Embryonic facial prominence (tissue), 1 donor: Measurements from ENCODE around the gene RPL36.
"Not testable (repeated sequence)": the region's sequence is repeated elsewhere in the genome, so short reads cannot be mapped to it uniquely, and the experiment has no call there.

Experiments
- DNase-seq: peaks from one replicate; pipeline ENCODE4 v3.0.0-alpha.2; 2016; ENCODE audit errors: extremely low spot score

Gene RPL36

DNA sequence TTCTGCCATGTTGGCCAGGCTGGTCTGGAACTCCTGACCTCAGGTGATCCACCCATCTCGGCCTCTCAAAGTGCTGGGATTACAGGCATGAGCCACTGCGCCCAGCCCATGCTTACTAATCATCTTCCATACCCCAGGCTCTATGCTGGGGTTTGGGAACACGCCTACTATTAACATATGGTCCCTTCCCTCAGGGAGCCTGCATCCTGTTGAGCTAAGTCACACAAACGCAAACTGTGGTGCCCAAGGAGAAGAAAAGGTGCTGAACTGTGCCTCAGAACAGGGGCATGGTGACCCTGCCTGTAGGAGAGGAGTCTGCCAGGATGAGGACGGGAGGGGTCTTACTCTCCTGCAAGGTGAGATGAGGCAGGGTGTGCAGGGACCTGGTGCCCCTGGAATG is 15.4 kb upstream of the RPL36 start:
- DNase-seq = no peak

DNA sequence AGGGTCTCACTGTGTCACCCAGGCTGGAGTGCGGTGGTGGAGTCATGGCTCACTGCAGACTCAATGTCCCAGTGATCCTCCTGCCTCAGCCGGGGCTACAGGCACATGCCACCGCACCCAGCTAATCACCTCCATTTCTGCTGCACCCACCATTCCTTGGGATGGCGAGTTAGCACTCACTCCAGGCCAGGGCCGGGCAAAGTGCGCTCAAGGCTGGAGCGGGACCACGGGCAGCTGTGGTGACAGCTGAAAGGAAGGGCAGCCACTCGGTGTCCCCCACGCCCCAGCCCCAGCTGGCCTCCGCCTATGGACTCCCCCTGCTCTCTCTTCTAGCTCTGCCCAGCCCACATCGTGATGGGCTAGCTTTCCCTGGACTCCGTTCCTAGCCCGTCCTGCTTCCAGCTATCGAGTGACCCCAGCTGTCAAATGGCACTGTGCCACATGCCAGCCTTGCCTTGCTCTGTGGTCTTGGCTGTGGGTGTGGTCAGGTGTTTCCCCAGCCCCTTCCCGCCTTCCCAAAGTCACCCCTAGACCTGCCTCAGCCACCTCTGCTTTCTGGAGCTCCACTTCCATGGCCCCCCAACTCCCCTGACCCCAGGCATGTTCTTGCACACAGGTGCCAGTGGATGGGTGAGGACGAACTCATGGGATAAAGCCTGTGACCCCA is 13.9 kb upstream of the RPL36 start:
- DNase-seq = no peak

DNA sequence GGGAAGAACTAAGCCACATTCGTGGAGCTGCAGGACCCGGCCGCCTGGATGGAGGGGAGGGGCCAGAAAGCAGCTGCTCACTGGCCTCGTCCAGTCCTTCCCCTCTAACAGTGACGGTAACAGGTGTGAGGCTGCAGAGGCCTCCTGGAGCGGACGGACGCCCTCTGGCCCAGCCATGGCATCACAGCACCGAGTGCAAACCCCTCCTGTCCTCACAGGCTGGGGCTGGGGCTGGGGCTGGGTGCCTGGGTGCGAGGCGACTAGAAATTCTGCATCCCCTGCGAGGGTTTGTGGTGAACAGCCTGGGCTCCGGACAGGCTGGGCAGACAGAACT is 13.4 kb upstream of the RPL36 start:
- DNase-seq = no peak

DNA sequence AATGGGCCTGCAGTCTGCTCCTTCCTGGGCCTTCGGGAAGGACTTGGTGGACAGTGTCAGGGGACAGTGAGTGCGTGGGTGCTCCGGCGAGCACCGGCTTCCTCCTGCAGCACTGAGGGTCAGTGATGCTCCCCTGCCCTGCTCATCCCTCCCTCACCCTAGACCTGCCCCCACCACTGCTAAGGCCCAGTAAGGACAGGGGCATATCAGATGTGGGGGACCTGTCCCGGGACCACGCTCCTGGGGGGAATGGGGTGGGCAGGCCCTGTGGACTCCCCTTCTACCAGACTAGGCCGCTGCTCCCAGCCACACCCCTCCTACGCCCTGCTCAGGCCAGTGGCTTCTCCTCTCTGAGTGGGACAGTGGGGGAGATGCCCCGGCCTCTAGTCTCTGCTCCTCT is 13.0 kb upstream of the RPL36 start:
- DNase-seq = no peak

DNA sequence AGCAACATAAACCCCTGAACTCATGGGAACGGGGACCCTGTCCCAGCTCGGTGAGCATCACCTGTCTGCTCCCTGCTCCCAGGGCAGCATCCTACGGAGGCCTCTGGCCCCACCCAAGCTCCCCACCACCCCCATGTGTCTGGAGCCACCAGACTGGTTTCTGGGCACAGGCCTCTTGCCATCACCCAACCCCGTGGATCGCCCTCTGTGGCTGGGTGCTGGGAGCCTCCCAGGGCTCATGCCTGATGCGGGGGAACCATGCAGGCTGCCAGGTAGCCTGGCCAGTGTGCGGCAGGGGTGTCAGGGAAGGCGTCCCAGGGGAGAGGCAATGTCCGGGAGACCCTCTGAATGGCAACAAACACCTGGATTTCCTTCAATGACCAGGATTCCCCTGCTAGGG is 12.5 kb upstream of the RPL36 start:
- DNase-seq = no peak

DNA sequence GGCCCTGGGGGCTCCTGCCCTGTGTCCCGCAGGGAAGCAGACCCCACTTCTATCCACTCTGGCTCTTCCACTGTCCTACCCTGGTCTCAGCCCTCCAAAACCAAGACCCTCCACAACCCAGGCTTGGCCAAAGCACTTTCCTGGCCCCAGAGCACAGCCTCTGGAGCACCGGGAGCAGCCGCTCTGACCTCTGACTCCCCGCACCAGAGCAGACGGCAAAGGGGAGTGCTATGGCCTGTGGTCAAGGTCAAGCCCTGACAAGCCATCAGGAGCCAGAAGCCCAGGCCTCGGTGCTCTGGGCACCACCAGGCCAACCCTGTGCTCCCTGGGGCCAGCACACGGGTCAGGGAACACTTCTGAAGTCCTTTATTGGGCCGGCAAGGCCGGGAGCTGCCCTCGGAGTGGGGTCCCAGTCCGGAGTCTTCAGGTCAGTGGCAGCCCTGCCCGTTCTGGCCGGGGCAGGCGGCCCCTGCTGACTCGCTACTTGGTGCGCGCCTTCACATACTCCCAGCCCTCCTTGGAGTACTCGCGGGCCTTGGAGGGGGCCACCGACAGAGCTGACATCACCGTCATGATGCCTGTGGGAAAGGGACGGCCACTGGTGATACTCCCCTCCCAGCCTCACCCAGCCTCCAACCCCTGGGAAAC is 11.9 kb upstream of the RPL36 start:
- DNase-seq = no peak

DNA sequence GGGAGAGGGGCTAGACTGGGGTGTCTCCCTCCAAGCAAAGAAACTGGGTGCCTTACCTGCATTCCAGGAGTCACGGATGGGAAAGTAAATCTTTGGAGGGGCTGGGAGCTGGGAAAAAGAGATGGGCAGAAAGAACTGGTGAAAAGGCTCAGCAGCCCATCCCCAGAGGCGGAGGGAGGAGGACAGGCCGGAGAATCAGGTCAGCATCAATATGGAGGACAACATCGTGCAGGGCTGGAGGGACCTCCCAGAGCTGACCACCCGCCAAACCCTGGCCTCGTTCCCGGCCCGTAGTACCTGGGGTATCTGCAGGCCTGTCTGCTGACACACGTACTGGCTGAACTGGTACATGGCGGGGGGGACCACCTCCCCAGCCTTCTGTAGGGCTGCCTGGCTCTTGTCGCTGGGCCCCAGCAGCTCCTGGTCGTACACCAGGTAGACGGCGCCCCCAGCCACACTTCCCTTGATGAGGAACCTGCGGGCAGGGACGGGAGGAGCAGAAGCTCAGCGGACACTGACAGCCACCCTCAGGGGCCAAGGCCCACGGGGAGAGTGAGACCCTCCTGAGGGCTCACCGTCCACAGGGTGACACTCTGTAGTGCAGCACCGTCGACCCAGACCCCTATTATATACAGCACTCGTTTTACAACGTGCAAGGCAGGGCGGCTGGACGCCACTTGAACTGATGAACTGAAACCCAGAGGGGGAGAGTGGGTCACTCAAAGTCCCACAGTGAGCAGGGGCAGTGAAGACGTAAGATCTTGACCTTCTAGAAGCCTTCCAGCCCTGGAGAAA is 10.6 kb upstream of the RPL36 start:
- no peak for DNase-seq

DNA sequence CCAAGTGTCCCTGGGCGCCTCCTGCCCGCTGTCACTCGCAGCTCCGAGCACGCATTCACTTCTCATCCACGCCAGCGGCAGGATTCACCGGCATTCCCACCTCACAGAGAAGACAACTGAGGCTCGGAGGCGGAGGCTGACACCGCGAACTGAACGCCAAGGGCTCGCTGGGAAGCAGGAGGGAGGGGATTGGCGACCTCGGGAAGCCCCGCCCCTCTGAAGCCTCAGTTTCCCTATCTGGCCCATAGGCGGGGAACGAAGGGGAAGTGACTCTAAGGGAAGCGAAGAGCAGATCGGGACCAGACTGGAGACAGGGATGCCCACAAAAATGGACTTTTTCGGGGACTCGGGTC is 10.0 kb upstream of the RPL36 start:
- no peak for DNase-seq

DNA sequence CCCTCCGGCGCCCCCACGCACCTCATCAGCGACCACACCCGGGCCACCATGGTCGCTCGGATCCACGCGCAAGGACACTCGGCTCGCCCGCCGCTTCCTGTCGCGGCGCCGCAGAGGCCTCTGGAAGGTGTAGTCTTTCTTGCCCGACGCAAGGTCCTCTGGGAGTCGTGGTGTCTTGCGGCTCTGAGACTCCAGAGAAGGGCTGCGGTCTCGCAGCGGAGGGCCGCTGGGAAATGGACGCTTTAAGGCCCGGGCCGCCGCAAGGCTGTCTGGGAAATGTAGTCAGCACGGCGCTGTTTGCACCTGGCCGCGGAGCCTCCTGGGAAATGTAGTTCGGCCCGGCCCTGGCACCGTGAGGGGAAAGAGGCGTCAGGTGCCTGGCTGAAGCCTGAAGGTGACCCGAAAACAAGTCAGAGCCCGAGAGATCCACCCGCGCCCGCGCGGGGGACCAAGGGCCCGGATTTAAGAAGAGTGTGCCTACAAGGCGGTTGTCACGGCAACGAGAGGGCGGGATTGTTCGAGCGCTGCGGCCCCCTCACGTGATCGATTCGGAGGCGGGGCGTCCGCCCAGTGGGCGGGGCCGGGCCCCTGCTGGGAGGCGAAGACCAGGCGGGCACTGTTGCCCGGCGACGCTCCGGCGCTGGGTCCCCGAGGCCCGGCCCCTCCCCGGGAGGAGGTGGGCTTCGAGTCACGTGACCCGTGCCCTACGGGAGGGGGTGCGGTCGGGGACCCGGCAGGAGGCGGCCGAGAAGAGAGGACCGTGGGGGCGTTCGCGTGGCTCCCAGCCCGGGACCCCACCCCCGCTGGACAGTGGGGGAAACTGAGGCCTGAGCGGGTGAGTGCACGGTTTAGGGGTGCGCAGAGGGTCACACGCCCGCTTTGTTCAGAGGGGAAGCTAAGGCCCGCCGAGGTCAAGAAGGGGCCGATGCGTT is 9.4 kb upstream of the RPL36 start, which contains the start of the genes HSD11B1L and MICOS13:
HSD11B1L (plus strand) TSS at position 591 of the 932 bp plus-strand sequence. CDS start 3,806 bp downstream, outside the sequence.
MICOS13 (minus strand) TSS at position 80 of the 932 bp plus-strand sequence; CDS start at position 50, 30 bp downstream.
- DNase-seq = peak; percentile 96

DNA sequence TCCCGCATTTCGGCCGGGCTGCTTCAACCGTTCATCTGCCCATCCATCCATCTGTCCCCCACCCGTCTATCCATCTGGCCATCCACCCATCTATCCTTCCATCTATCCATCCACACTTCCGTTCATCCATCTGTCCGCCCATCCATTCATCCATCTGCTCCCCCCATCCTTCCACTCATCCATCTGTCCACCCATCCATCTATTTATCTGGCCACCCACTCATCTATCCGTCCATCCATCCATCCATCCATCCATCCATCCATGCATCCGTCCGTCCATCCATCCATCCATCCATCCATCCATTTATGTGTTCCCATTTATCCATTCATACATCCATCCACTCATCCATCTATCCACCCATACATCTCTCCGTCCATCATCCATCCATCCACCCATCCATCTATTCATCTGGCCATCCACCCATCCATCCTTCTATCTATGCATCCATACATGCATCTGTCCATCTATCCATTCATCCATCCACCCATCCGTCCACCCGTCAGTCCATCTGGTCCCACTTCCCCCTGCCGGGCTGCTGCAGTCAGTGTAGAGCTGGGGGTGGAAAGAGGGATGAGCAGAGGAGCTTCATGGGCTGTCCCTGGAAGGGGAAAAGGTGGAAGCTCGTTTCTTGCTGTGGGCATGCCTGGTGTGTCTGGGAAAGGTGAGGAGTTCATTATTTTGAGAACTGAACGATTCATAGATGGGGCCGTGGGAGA is 8.5 kb upstream of the RPL36 start:
- DNase-seq = no peak

DNA sequence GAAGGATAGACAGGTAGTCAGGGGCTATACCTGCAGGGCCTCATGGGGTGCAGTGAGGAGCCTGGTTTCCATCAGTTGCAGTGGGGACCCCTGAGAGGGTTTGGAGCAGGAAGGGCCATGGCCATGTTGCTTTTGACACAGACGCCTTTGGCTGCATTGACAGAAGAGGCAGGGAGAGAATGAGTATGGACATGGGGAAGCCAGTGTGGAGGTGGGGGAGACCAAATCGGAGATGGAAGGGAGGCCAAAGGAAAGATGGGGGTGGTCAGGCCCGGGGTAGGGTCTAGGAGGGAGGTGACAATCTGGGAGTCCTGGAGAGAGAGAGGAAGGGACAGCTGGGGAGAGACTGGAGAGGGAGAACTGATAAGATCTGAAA is 8.0 kb upstream of the RPL36 start:
- DNase-seq = no peak

DNA sequence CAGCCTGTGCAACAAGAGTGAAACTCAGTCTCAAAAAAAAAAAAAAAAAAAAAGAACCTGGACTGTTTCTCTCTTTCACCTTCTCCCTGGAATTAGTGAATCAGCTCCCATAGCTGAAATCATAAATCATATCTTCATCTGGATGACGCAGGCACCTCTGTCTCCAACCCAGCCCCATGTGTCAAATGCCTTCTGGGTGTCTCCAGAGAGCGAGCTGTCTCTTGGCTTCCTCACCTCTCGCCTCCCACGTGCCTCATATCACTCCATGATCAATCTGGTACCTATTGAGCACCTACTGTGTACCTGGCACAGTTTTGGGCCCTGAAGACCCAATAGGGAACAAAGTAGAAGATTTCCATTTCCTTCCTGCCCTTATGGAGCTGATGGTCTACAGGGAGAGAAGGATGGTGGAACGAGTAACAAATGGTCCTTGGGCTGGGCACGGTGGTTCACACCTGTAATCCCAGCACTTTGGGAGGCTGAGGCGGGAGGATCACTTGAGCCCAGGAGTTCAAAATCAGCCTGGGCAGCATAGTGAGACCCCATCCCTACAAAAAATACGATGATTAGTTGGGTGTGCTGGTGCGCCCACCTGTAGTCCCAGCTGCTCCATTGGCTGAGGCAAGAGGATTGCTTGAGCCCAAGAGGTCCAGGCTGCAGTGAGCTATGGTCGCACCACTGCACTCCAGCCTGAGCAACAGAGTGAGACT is 6.8 kb upstream of the RPL36 start:
- DNase-seq = no peak

DNA sequence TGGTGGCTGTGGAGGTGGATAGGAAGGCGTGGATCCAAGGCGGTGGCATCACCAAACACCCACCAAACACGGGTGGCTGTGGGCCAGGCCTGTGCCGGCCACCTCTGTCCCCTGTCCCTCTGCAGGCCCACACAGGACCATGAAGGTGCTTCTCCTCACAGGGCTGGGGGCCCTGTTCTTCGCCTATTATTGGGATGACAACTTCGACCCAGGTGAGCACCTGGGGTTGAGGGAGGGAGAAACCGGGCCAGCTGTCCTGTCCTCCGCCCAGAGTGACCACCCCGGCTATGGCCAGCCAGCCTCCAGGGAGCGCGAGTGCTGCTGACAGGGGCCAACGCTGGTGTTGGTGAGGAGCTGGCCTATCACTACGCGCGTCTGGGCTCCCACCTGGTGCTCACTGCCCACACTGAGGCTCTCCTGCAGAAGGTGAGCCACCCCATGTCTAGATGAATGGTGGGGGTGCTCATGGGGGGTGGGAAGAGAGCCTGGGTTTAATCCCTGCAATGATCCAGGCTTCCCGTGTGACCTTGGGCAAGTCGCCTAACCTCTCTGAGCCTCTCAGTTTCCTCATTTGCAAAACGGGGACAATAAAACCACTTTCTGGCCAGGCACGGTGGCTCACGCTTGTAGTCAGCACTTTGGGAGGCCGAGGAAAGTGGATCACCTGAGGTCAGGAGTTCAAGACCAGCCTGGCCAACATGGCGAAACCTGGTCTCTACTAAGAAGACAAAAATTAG is 5.2 kb upstream of the RPL36 start:
- DNase-seq = no peak

DNA sequence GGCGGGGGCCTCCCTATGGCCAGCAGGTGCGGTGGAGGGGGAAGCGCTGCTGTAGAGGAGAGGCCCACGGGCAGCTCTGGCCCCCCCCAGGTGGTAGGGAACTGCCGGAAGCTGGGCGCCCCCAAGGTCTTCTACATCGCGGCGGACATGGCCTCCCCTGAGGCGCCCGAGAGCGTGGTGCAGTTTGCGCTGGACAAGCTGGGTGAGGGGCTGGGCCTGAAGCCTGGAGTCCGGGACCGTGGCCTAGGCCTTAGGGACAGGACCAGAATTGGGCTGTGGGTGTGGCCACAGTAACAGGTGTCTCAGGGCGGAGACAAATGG is 3.8 kb upstream of the RPL36 start:
- no peak for DNase-seq

DNA sequence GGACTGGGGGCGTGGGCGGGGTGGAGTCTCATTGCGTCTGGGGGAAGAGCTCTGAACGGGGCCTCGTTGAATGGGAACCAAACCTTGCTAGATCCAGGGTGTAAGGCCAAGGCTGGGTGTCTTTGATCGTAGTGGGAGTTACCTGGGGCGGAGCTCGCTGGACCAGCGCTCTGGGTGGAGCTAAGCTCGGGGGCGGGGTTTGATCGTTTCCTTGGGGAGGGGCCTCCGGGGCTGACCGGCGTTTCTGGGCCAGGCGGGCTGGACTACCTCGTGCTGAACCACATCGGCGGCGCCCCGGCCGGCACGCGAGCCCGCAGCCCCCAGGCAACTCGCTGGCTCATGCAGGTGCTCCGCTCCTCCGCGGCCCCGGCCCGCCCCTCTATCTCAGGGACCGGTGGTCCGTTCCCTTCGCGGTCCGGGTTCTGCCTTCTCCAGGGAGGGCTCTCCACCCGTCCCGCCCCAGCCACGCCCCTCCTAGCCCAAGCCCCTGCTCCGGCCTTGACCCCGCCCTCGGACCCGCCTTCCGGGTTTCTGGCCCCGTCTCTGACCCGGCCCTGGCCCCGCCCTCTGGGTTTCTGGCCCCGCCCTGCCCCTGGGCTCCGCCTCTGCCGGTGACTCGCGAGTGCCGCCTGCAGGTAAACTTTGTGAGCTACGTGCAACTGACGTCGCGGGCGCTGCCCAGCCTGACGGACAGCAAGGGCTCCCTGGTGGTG is 3.3 kb upstream of the RPL36 start:
- DNase-seq = peak; percentile 48

DNA sequence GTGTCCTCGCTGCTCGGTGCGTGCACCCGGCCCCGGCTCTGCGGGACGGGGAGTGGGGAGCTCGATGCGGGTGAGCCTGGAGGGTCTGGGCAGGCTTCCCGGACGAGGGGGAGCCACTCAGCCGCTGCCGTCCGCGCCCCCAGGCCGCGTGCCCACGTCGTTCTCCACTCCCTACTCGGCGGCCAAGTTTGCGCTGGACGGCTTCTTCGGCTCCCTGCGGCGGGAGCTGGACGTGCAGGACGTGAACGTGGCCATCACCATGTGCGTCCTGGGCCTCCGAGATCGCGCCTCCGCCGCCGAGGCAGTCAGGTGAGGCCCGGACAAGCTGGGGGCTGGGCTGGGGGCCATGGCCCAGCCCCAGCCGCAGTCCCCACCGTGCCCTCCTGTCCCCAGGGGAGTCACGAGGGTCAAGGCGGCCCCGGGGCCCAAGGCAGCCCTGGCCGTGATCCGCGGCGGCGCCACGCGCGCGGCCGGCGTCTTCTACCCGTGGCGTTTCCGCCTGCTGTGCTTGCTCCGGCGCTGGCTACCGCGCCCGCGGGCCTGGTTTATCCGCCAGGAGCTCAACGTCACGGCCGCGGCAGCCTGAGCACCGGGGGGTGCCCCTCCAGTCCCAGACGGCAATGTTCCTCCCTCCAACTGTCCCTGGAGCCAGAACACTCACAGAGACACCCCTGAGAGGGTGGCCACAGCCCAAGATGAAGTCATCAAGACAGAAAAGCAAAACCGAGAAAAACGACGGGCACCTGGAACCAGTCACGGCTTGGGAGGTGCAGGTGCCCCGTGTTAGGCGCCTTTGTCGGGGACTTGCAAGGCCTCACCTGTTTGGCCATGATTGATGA is 2.5 kb upstream of the RPL36 start:
- no peak for DNase-seq

DNA sequence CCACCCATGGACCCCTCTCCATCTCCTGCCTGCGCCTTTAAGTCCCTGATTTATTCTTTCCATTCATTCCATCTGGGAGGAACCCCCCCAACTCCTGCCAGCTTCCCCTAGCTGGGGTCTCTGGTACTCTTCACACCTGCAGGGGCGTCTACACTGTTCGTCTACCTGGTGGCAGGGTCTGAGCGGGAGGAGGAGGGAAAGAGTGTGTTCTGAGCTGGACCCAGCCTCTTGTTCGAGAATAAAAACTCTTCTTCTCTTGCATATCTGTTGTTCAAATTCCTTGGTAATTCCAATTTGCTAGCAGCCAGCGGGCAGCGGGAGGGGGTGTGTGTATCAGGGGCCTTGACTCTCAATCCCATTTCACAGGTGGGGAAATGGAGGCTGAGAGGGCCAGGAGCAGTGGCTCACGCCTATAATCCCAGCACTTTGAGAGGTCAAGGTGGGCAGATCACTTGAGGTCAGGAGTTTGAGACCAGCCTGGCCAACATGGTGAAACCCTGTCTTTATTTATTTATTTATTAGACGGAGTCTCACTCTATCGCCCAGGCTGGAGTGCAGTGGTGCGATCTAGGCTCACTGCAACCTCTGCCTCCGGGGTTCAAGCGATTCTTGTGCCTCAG is 1.7 kb upstream of the RPL36 start:
- DNase-seq = not testable (repeated sequence)
